OCI-LY7 (cell line): ENCODE measurements around the gene ZMYM5.
"Not testable (repeated sequence)": the region's sequence is repeated elsewhere in the genome, so short reads cannot be mapped to it uniquely, and the experiment has no call there.

Source experiments
- CTCF ChIP-seq: fragments of 200-600 bp; sonication (generic); conservative IDR thresholded peaks from 2 replicates; pipeline ENCODE4 v1.5.1; 2014; ENCODE audit warnings: mild to moderate bottlenecking, antibody characterized with exemption, low read length, moderate library complexity, mixed read lengths
- EZH2phosphoT487 ChIP-seq: fragments of 200-600 bp; sonication (generic); IDR thresholded peaks from 2 replicates; pipeline ENCODE4 v1.6.1; 2018; ENCODE audit warnings: low read depth, borderline replicate concordance, mild to moderate bottlenecking, mixed run types, antibody characterized with exemption, low read length, moderate library complexity, mixed read lengths

DNA sequence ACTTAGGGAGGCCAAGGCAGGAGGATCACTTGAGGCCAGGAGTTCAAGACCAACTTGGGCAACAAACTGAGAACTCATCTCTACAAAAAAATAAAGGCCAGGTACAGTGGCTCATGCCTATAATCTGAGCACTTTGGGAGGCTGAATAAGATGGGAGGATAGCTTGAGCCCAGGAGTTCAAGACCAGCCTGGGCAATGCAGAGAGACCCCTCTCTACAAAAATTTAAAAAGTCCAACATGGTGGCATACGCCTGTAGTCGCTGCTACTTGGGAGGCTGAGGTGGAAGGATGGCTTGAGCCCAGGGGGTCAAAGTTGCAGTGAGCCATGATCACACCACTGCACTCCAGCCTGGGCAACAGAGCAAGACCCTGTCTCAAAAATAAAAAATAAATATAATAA is 5.8 kb downstream of the ZMYM5 start:
- TF ChIP-seq CTCF, EZH2phosphoT487: not testable (repeated sequence)
